ENCODE results near the gene IFNA6.

The IFNA6 gene

DNA sequence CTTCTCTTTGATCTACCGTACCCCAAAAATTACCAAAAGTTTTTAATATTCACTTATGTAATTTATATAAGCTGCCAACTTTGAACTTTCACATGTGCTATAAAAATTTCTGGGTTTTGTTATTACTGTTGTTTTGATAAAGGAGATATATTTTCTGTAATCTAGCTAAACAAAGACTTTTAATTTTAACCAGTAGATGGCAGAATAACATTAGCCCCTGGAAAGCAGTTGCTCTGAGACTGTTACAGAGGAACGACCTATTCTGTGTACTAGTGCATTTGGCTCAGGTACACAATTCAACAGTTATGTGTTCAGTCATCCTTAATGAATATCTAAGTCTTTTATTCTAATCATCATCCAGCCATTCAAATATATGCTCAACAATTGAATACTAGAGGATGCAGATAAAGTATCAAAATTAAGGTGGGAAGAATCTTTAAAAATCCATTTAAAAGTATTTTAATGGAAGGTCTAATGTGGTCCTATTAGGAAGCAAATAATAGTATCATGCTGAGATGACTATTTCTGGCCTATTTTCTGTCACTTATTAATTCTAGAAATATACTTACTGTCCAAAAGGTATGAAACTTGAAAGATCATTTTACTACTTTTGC lies 24.1 kb downstream of the IFNA6 start:
- TF ChIP-seq, protein P1, sequence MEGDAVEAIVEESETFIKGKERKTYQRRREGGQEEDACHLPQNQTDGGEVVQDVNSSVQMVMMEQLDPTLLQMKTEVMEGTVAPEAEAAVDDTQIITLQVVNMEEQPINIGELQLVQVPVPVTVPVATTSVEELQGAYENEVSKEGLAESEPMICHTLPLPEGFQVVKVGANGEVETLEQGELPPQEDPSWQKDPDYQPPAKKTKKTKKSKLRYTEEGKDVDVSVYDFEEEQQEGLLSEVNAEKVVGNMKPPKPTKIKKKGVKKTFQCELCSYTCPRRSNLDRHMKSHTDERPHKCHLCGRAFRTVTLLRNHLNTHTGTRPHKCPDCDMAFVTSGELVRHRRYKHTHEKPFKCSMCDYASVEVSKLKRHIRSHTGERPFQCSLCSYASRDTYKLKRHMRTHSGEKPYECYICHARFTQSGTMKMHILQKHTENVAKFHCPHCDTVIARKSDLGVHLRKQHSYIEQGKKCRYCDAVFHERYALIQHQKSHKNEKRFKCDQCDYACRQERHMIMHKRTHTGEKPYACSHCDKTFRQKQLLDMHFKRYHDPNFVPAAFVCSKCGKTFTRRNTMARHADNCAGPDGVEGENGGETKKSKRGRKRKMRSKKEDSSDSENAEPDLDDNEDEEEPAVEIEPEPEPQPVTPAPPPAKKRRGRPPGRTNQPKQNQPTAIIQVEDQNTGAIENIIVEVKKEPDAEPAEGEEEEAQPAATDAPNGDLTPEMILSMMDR (IDR thresholded peaks at IDR 0.05; ENCODE audit: low read depth, low read length) = peak; percentile 66
- DNase-seq (ENCODE audit: low read depth in 2 of 2) = peak; percentile 60
- H3K4me3 ChIP-seq (replicated peaks in 1 of 2; ENCODE audit: low read depth in 2 of 2, low read length in 2 of 2) = no peak overlapping the region

DNA sequence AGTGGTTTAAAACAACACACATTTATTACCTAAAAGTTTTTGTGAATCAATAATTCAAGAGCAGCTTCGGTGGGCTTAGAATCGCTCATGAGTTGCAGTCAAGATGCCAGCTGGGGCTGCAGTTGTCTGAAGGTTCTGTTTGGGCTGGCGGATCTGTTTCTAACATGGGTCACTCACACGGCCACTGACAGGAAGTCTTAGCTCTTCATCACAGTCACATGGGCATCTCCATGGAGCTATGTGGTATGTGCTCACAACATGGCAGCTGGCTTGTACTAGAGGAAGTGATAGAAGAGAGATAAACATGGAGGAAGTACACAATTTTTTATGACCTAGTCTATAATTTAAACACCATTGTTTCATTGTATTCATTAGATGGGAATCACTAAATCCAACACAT lies 26.6 kb downstream of the IFNA6 start:
- no peak overlapping the region for H3K4me3 ChIP-seq (replicated peaks in 1 of 2; ENCODE audit: low read depth in 2 of 2, low read length in 2 of 2)
- TF ChIP-seq, protein P1 (IDR thresholded peaks at IDR 0.05; ENCODE audit: low read depth, low read length) = no peak
- peak in 1 of 2 donors; percentile 7 for DNase-seq (ENCODE audit: low read depth in 2 of 2)

DNA sequence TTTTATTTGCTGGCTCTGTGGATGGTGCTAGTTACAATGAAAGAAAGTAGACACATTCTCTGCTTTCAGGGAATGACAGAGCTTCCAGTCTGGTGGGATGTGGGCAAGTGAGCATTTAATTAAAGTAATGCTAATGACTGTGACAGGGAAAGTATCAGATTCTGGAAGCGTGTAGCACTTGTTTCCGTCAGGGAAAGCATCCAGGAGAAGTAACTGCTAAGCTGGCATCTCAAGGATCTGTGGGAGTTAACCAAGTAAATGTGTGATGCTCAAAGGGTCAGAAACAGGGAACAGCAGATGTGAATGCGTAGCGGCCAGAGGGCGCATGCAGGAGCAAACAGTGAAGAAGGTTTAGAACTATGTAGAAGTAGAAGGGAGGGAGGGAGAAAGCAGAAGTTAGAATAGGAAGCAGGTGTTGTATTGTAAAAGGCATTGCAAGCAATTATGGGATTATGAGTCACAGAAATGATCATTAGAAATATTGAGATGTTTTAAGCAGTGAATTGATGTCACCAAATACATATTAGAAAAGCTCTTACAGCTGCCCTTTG lies 27.7 kb downstream of the IFNA6 start:
- DNase-seq (ENCODE audit: low read depth in 2 of 2) = no peak
- H3K4me3 ChIP-seq (replicated peaks in 1 of 2; ENCODE audit: low read depth in 2 of 2, low read length in 2 of 2) = no peak overlapping the region
- TF ChIP-seq, protein P1 (IDR thresholded peaks at IDR 0.05; ENCODE audit: low read depth, low read length) = no peak

DNA sequence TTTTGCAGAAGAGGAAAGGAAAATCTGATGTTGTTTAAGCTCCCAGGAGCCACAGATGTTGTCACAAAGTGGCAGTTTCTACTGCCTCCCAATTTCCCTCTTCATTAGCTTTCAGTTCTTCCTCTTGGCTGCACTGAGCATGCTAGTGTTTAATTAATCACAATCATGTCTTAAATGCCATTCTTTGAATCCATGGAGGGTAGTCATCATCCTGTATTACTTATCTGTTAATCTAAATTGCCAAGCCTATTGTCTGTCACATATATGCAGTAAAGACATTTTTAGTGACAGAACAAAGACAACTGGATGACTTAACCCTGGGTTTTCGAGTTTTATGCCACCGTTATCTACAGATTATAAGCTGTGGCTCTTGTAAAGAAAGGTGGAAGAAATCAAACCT lies 30.2 kb downstream of the IFNA6 start:
- DNase-seq (ENCODE audit: low read depth in 2 of 2) = no peak
- TF ChIP-seq, protein P1 (IDR thresholded peaks at IDR 0.05; ENCODE audit: low read depth, low read length) = no peak
- H3K4me3 ChIP-seq (replicated peaks in 1 of 2; ENCODE audit: low read depth in 2 of 2, low read length in 2 of 2) = no peak overlapping the region

DNA sequence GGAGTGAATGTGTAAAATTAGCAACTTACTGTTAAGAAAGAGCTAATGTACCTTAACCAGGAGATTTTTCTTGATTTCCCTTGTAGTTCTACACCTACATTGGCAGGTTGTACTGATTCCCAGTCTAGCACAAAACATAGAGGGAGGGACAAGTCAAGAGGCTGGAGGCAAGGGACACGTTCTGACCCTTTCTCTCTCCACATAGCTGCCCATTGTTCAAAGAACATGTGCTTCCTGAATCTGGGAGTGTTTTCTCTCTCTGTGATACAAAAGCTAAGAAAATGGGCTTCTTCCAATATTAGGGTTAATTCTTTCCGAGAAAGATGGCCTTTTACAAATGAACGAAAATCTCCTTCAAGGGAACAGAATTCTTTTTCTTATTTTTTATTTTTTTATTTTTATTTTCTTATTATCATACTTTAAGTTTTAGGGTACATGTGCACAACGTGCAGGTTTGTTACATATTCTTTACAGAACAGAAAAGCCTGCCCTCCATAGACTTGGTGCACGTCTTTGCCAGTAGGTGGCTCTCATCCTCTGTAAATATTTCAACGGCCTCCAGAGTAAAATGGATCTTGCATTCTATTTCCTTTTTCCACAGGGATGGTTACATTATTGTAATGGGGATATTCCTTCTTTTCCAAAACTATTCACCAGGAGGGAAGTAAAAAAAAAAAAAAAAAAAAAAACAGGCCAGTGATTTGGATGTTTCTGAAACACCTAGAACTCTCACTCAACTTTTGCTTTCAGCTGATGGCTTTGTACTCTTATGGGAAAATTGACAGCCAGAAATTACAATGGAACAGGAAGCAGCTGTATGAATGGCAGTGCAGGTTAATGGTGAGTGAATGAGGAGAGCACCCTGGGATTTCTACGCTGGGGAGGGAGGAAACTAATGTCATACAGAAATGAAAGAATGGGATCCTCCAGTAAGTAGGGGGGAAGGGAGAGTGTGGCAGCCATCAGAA lies 32.4 kb downstream of the IFNA6 start:
- no peak overlapping the region for H3K4me3 ChIP-seq (replicated peaks in 1 of 2; ENCODE audit: low read depth in 2 of 2, low read length in 2 of 2)
- DNase-seq (ENCODE audit: low read depth in 2 of 2) = peak; percentile 68 to 71
- TF ChIP-seq, protein P1 (IDR thresholded peaks at IDR 0.05; ENCODE audit: low read depth, low read length) = peak; percentile 75

DNA sequence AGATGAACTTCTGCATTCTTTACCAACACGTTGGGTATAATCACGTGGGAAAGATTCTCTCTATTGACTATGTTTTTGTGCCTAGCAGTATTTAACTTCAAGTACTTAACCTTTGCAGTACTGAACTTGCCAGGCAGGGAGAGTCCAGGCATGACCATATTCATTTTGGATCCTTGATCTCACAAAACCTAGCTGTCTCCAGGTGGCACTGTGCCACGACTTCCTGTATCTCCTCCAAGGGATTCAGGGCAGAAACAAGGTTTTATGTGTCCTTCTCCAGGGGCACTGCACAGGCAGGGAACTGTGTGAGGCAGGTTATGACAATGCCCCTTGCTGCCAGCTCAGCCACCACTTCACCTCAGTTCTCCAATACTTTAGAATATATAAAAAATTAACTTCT lies 33.8 kb downstream of the IFNA6 start:
- TF ChIP-seq, protein P1 (IDR thresholded peaks at IDR 0.05; ENCODE audit: low read depth, low read length) = no peak
- DNase-seq (ENCODE audit: low read depth in 2 of 2) = peak in 1 of 2 donors; percentile 4
- H3K4me3 ChIP-seq (replicated peaks in 1 of 2; ENCODE audit: low read depth in 2 of 2, low read length in 2 of 2) = no peak overlapping the region
